DND-41 (cell line): ENCODE results near the gene SRL.

Experiments
- EZH2 ChIP-seq: IDR thresholded peaks from 3 replicates; pipeline ENCODE4 v1.6.1; 2012; ENCODE audit warnings: borderline replicate concordance, low read depth, mild to moderate bottlenecking, moderate library complexity, low read length, inconsistent platforms; ENCODE audit not compliant: severe bottlenecking
- TF ChIP-seq, protein P1 (sequence below): IDR thresholded peaks from 2 replicates; pipeline ENCODE4 v1.5.1; 2012; ENCODE audit warnings: borderline replicate concordance, low read length, moderate library complexity, mild to moderate bottlenecking; ENCODE audit not compliant: poor library complexity, severe bottlenecking; ENCODE audit errors: extremely low read depth

DNA sequence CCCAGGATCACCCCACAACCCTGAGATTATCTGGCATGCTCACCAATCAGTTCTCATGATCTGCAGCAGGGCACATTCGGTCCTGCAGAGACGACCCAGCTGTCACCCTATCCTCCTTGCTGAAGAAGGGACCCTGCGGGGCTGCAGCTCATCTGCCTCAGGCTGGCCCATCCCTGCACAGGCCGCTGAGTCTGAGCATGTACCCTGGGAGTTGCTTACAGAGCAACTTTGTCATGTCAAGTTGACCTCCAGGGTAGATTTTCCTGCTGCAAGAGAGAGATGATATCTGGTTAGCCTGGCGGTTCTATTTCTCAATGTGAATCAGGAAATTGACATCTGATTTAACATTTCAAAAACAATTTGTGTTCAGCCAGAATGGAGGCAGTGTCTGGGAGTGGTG, 89.6 kb downstream of the SRL start:
- TF ChIP-seq, protein P1, sequence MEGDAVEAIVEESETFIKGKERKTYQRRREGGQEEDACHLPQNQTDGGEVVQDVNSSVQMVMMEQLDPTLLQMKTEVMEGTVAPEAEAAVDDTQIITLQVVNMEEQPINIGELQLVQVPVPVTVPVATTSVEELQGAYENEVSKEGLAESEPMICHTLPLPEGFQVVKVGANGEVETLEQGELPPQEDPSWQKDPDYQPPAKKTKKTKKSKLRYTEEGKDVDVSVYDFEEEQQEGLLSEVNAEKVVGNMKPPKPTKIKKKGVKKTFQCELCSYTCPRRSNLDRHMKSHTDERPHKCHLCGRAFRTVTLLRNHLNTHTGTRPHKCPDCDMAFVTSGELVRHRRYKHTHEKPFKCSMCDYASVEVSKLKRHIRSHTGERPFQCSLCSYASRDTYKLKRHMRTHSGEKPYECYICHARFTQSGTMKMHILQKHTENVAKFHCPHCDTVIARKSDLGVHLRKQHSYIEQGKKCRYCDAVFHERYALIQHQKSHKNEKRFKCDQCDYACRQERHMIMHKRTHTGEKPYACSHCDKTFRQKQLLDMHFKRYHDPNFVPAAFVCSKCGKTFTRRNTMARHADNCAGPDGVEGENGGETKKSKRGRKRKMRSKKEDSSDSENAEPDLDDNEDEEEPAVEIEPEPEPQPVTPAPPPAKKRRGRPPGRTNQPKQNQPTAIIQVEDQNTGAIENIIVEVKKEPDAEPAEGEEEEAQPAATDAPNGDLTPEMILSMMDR, result no peak
- TF ChIP-seq EZH2, result no peak
